ENCODE results near the gene AK2.

DNA sequence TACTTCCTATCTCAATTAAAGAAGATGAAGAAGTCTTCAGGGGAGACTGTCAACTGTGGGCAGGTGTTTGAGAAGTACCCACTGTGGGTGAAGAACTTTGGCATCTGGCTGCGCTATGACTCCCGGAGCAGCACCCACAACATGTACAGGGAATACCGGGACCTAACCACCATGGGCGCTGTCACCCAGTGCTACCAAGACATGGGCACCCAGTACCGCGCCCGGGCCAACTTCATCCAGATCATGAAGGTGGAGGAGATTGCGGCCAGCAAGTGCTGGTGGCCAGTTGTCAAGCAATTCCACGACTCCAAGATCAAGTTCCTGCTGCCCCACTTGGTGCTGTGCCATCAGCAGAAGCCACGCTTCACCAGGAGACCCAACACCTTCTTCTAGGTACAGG lies 56.6 kb downstream of the AK2 start:
- TF ChIP-seq POLR2AphosphoS5 (IDR thresholded peaks at IDR 0.05): no peak
- TF ChIP-seq, protein P1, sequence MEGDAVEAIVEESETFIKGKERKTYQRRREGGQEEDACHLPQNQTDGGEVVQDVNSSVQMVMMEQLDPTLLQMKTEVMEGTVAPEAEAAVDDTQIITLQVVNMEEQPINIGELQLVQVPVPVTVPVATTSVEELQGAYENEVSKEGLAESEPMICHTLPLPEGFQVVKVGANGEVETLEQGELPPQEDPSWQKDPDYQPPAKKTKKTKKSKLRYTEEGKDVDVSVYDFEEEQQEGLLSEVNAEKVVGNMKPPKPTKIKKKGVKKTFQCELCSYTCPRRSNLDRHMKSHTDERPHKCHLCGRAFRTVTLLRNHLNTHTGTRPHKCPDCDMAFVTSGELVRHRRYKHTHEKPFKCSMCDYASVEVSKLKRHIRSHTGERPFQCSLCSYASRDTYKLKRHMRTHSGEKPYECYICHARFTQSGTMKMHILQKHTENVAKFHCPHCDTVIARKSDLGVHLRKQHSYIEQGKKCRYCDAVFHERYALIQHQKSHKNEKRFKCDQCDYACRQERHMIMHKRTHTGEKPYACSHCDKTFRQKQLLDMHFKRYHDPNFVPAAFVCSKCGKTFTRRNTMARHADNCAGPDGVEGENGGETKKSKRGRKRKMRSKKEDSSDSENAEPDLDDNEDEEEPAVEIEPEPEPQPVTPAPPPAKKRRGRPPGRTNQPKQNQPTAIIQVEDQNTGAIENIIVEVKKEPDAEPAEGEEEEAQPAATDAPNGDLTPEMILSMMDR (IDR thresholded peaks at IDR 0.05): no peak
- no peak for TF ChIP-seq POLR2A (IDR thresholded peaks at IDR 0.05)
